GM10266 (cell line): ENCODE results near the gene GTPBP10.
"Not testable (repeated sequence)": the region's sequence is repeated elsewhere in the genome, so short reads cannot be mapped to it uniquely, and the experiment has no call there.

Experiments used
- DNase-seq: peaks from one replicate; pipeline ENCODE4 v3.0.0; 2012; ENCODE audit errors: extremely low spot score
- CTCF ChIP-seq: IDR thresholded peaks from 2 replicates; pipeline ENCODE4 v1.5.1; 2012; ENCODE audit warnings: mild to moderate bottlenecking, low read depth; ENCODE audit not compliant: control insufficient read depth, insufficient read depth; ENCODE audit errors: missing control alignments

The GTPBP10 gene

DNA sequence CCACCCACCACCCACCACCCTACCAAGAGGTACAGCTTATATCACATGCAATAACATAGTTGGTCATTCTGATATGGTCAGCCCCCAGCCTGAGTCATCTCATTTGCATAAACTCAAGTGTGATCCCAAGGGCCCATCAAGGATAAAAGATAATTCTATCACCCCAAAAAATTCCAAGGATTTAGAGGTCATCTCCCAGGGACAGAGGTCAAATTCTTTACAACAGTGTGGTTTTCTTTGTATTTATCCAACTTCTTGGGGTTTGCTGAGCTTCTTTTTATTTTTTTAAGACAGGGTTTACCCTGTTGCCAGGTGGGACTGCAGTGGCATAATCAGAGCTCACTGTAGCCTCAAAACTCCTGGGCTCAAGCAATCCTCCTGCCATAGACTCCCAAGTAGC lies 9.4 kb upstream of the GTPBP10 start:
- no peak for DNase-seq

GRCh38 chr7:90345016-90345415 lies 1.5 kb upstream of the GTPBP10 start:
- DNase-seq, result no peak
- TF ChIP-seq CTCF, result no peak

More for the DNA sequence above, 9.4 kb upstream of the GTPBP10 start:
- TF ChIP-seq CTCF, result no peak

DNA sequence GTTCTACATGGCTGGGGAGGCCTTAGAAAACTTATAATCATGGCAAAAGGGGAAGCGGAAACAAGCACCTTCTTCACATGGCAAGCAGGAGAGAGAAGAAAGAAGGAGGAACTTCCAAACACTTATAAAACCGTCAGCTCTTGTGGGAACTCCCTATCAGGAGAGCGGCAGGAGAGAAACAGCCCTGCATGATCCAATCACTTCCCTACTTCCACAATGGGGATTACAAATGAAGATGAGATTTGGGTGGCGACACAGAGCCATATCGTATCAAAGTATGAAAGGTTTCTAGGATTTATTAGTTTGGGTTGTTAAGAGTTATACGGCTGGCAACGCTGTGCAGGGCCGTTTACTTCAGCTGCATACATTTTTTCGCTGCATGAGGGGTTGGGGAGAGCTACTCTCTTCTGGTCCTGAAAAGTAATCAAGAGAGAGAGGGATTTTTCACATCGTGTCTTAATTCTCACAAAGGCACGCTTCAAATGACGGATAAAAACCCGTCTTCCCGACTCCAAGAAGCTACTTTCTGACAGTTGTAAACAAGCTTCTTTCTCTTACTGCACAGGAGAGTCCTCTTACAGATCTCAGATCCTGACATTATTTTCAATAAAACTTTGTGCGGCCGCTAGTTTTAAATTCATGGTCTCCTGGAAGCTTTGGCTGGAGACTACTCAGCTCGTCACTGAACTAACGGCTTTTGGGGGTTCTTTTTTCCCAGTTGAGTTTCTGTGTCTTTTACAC lies 751 bp upstream of the GTPBP10 start:
- DNase-seq, result no peak
- TF ChIP-seq CTCF, result no peak

DNA sequence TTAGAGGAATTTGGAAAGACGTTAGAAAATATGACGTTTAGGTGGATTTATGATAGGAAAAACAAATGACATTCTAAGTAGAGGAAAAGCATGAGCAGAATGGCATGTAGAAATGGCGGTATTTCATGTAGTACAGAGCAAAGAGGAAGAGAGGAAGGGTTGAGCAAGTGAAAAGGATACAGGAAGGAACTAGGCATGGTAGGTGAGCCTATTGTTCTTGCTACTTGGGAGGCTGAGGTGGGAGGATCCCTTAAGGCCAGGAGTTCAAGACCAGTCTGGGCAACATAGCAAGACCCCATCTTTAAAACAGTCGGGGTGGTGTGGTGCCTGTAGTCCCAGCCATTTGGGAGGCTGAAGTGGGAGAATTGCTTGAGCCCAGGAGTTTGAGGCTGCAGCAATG lies 1.2 kb downstream of the GTPBP10 start:
- no peak for DNase-seq

DNA sequence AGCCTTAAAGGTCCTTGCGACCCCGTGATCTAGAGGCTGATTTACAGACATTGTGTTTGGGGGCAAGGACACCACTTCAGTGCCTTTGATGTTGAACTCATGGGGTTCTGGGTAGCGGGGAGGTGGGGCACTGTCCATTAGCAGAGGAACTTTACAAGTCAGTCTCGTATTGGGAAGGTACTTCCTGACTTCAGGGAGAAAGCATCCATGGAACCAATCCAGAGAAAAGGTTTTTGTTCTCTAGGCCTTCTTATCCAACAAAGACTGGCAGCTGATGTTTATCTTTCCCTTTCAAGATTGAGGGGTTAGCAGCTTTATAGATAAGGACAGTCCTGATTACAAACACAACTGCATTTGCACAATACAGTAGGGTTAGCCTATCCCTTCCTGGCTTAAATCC lies 2.8 kb downstream of the GTPBP10 start:
- TF ChIP-seq CTCF, result no peak
- no peak for DNase-seq

More for the DNA sequence above, 1.2 kb downstream of the GTPBP10 start:
- no peak for TF ChIP-seq CTCF

- DNase-seq, result not testable (repeated sequence)
These were observed 3.5 kb downstream of the GTPBP10 start for GRCh38 chr7:90350032-90350431.

GRCh38 chr7:90351987-90352386 lies 5.5 kb downstream of the GTPBP10 start:
- no peak for TF ChIP-seq CTCF
- DNase-seq, result no peak

GRCh38 chr7:90383422-90383821 lies 36.9 kb downstream of the GTPBP10 start:
- no peak for DNase-seq

More at GRCh38 chr7:90383422-90383821, 36.9 kb downstream of the GTPBP10 start:
- no peak for TF ChIP-seq CTCF
